Duodenal mucosa (tissue), 2 donors: ENCODE results near the gene EMC8.

Experiments
- H3K27ac ChIP-seq: one replicate; pipeline ENCODE4 v1.7.0; 2013; ENCODE audit warnings: low read depth, low read length
- H3K27me3 ChIP-seq, 2 donors: one replicate each; pipeline ENCODE4 v1.7.0; 2013; ENCODE audit warnings: low read length in 2 of 2, control low read depth in 1 of 2; ENCODE audit not compliant: insufficient read depth in 2 of 2, control insufficient read depth in 1 of 2
- H3K36me3 ChIP-seq, 2 donors: one replicate each; pipeline ENCODE4 v1.7.0; 2013; ENCODE audit warnings: low read length in 2 of 2, control low read depth in 1 of 2; ENCODE audit not compliant: insufficient read depth in 2 of 2, control insufficient read depth in 1 of 2
- H3K4me1 ChIP-seq, 2 donors: one replicate each; pipeline ENCODE4 v1.7.0; 2013; ENCODE audit warnings: low read length in 2 of 2, control low read depth in 1 of 2; ENCODE audit not compliant: insufficient read depth in 2 of 2, control insufficient read depth in 1 of 2
- H3K4me3 ChIP-seq, 2 donors: one replicate each; pipeline ENCODE4 v1.7.0; 2013; ENCODE audit warnings: low read length in 2 of 2, low read depth in 1 of 2
- H3K9ac ChIP-seq, 2 donors: one replicate each; pipeline ENCODE4 v1.7.0; 2013; ENCODE audit warnings: low read length in 2 of 2, low read depth in 1 of 2
- H3K9me3 ChIP-seq, 2 donors: one replicate each; pipeline ENCODE4 v1.7.0; 2013; ENCODE audit warnings: low read length in 2 of 2, control low read depth in 1 of 2; ENCODE audit not compliant: control insufficient read depth in 1 of 2

EMC8 gene

GRCh38 chr16:85752511-85753420 lies 46.6 kb downstream of the EMC8 start:
- no peak overlapping the region for H3K4me3 ChIP-seq
- no peak overlapping the region for H3K27ac ChIP-seq
- peaks cover 26 to 34% of the 10 kb centered on the region in 2 donors for H3K27me3 ChIP-seq
- H3K36me3 ChIP-seq, result no peaks in the 10 kb centered on the region
- peaks cover 27 to 42% of the 10 kb centered on the region in 2 donors for H3K4me1 ChIP-seq
- H3K9me3 ChIP-seq, result no peaks in the 10 kb centered on the region
- no peak overlapping the region for H3K9ac ChIP-seq

DNA sequence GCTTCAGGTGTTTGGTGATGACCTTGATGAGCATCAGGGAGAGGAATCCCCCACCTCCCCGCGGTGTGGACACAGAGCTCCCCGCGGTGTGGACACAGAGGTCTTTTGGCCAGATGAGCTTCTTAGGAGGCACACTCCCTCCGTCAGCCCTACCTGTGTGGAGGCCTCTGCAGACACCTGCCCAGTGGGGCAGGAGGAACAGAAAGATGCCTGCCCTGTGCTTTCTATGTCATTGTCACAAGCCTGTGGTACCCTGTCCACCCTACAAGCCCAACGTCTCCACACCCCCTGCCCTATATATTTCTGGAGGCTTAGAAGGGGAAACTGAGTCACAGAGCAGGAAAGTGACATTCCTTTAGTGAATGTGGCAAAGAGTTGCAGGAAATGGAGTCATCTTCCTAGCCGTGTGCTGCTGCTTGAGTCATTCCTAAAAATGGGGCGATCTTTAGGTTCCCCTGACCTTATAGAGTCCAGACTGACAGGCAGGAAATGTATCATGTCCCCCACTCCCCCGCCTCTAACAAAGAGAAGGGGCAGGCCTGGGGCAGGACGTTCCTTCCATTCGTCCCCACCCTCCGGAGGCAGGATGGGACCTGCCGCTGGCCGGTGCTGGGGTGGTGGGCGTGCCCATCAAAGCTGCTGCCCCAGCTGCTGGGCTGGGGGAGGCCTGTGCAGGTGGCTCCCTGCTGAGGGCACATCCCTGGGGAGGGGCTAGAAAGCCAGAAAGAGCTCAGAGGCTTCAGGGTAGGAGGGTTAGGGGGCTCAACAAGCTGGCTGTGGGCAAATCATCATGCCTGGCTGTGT lies 47.4 kb downstream of the EMC8 start:
- Histone ChIP-seq H3K4me1 (peaks cover 27 to 42% of the 10 kb centered on the region in 2 donors), H3K27ac (no peak overlapping the region), H3K27me3 (peaks cover 26 to 34% of the 10 kb centered on the region in 2 donors), H3K9ac (no peak overlapping the region), H3K36me3 (no peaks in the 10 kb centered on the region), H3K9me3 (no peaks in the 10 kb centered on the region), H3K4me3 (no peak overlapping the region)

DNA sequence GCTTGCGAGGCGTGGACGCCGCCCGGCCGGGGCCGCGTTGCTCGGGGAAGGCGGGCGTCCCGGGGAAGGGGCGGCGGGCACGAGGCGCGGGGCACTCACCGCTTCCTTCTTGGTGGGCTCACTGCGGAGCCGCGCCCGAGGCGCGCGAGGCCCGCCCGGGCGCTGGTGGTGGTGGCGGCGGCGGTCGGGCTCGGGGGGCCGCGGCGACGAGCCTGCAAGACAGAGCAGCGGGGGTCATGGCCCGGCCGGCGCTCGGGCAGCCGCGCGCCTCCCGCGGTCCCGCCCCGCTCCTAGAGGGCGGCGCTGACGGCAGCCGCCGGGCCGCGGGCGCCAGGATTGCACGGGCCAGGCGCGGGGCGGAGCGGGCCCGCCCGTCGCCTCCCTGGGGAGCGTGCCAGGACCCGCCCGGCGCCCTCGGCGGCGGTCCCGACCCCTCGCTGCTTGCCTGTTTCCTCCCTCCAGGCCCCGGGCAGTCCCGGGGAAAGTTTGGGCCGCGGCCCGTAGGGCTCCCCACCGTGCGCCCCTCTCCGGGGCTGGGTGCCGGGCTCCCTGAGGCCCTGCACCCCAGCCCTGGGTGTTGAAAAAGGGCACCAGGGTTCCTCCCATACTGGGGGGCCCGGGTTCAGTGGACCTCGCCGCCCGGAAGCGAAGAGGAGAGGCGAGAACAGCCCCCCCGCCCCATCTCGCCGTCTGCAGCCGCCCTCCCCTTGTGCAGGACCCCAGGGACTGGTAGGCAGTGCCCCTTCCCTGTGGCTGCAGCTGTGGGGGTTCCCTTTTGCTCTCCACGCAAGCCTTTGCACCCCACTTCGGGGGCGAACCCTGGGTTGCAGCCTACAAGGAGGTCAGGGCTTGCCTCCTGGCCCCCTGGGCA lies 48.3 kb downstream of the EMC8 start, which contains the start of gene C16orf74:
Gene C16orf74, minus strand, starts transcription at position 270 of the 871 bp plus-strand sequence. CDS start 15,879 bp downstream, outside the sequence.
- H3K9ac ChIP-seq, result peak within 1 kb of the TSS in 1 of 2 donors; percentile 18

DNA sequence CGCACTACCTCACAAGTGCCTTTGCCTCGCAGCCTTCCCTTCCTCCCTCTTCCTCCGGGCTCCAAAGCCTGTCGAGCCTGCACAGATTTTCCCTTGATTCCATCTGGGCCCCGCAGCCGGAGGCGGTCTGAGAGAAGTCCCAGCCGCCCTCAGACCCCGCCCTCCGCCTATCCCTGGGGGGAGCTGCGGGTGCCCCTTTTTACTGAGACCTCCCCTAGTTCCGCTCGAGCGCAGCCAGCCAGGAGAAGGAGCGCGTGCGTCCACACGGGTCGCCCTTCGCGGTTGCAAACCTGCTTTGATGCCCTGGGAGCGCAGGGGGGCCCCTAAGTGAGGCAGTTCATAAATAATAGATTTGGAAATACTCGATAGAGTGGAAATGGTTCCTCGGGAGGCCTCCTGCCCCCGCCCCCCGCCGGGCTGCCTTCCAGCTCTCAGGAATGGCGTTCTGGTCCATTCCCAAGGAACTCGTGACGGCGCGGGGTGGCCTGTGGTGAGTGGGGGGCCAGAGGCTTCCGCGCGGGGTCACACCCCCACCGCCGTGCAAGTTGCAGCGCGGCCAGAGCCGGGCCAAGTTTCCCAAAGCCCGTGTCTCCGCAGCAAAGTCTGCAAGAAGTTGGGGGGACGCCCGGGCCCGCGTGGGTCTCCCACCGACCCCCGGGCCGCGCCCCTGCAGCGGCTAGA lies 49.1 kb downstream of the EMC8 start:
- Histone ChIP-seq H3K27ac (no peak overlapping the region), H3K36me3 (no peaks in the 10 kb centered on the region), H3K4me1 (peaks cover 27 to 45% of the 10 kb centered on the region in 2 donors), H3K9ac (peak overlapping the region in 1 of 2 donors; percentile 18), H3K27me3 (peaks cover 26 to 34% of the 10 kb centered on the region in 2 donors), H3K9me3 (no peaks in the 10 kb centered on the region), H3K4me3 (peak overlapping the region; percentile 50 to 55)

More for the DNA sequence above, 48.3 kb downstream of the EMC8 start, which contains the start of gene C16orf74:
- no peaks in the 10 kb centered on the region for H3K9me3 ChIP-seq
- peak within 1 kb of the TSS; percentile 50 to 55 for H3K4me3 ChIP-seq
- no peak within 1 kb of the TSS for H3K27ac ChIP-seq
- H3K27me3 ChIP-seq, result peaks cover 26 to 34% of the 10 kb centered on the region in 2 donors
- H3K4me1 ChIP-seq, result peaks cover 27 to 45% of the 10 kb centered on the region in 2 donors
- H3K36me3 ChIP-seq, result no peaks in the 10 kb centered on the region

DNA sequence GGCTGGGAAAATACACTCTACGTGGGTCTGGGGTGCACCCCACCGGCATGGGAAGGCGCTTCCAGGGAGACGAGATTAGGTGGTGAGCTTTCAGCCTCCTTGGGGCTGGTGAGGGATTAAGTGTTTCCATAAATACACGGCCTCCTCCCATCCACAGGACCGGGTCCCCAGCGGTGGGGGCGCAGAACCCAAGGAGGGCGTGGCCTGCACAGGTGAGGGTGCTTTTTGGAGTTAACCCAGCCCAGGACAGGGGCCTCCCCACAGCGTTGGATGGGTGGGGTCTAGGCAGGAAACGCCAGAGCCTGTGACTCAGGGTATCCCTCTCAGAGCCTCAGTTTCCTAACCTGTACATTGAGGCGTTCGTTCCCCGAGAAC lies 49.6 kb downstream of the EMC8 start:
- H3K4me1 ChIP-seq, result peaks cover 26 to 43% of the 10 kb centered on the region in 2 donors
- peak overlapping the region; percentile 50 to 55 for H3K4me3 ChIP-seq
- H3K27me3 ChIP-seq, result peaks cover 26 to 34% of the 10 kb centered on the region in 2 donors
- H3K9ac ChIP-seq, result no peak overlapping the region
- H3K27ac ChIP-seq, result no peak overlapping the region
- H3K36me3 ChIP-seq, result no peaks in the 10 kb centered on the region
- H3K9me3 ChIP-seq, result no peaks in the 10 kb centered on the region

DNA sequence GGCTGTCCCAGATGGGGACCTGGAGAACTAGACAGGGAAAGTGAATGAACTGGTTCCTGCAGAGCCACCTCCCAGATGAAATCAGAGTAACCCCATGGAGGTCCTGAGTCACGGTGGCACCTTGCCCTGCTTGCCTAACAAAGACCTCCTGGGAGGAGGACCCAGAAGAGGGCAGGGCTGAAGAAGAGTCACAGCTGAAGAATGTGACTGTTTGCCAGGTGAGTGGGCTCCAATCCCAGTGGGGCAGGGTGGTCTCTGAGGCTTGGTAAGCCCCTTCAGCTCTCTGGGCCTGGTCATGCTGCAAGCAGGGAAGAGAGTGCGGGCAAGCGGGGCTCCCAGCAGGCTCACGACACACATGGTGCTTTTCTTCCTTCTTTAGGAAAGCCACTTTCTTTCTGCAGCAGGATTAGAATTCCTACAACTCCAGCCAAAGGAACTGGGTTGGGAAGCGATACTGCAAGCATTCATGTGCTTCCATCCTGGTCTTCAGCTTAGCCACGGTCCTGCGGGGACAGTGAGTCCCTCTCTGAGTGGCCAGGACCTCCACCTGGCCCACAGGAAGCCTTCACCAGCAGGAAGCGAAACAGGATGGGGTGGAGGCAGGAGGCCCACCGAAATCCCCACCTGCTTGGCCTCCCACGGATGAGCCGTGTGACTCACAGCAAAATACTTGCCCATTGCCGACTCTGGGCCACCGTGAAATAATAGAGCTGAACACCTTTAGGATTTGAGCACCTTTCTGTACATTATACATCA lies 52.7 kb downstream of the EMC8 start:
- peaks cover under 1 to 16% of the 10 kb centered on the region in 2 donors for H3K4me1 ChIP-seq

DNA sequence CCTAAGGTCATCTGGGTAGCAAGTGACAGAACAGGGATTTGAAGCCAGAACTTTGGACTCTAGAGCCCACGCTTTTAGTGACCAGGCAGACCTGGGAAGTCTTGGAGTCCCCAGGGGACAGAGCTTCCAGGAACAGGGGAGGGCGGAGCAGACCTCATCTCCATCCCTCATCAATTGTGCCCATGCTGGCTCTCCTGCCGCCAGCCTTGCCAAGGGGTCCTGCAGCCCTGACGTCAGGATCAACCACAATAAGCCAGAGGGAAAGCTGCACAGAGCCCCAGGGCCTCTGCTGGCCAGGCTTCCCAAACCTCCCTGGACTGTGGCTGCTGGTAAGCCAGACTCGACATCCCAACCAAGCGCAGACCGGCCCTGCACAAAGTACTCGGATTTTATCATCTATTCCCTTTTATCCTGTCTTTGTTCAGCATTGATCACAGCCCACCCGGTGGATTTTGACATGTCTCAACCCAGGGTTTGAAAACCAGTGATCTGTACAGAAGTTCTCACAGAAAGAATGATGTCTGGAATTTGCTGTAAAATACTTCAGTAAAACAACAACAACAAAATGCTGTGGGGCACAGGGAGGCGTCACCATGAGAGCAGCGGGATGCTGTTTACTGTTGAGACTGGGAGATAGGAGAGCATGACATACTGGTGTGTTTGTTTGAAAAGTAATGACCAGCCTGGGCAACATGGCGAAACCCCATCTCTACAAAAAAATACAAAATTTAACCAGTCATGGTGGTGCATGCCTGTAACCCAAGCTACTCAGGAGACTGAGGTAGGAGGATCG lies 60.2 kb downstream of the EMC8 start:
- H3K27me3 ChIP-seq, result no peaks in the 10 kb centered on the region
- H3K27ac ChIP-seq, result no peak overlapping the region
- H3K36me3 ChIP-seq, result no peaks in the 10 kb centered on the region
- peaks cover 3 to 14% of the 10 kb centered on the region in 2 donors for H3K4me1 ChIP-seq
- no peaks in the 10 kb centered on the region for H3K9me3 ChIP-seq
- H3K4me3 ChIP-seq, result no peak overlapping the region
- H3K9ac ChIP-seq, result no peak overlapping the region

More for the DNA sequence above, 52.7 kb downstream of the EMC8 start:
- no peak overlapping the region for H3K4me3 ChIP-seq
- H3K9me3 ChIP-seq, result no peaks in the 10 kb centered on the region
- H3K27ac ChIP-seq, result no peak overlapping the region
- H3K9ac ChIP-seq, result no peak overlapping the region
- H3K36me3 ChIP-seq, result no peaks in the 10 kb centered on the region
- H3K27me3 ChIP-seq, result peaks cover 14 to 15% of the 10 kb centered on the region in 2 donors

DNA sequence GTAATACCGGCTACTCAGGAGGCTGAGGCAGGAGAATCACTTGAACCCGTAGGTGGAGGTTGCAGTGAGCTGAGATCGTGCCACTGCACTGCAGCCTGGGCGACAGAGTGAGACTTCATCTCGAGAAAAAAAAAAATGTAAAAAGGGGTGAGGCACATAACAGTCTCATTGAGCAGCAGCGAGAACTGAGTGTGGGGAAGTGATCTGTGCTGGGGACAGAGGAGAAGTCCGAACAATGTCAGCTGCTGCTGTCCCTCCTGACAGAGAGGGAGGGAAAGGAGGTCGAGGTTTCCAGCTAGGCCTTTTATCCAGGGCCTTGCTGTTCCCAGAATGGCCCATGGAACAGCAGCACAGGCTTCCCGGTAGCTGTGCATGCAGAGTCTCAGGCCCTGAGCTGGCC lies 62.4 kb downstream of the EMC8 start:
- no peak overlapping the region for H3K9ac ChIP-seq

More for the DNA sequence above, 62.4 kb downstream of the EMC8 start:
- Histone ChIP-seq H3K9me3 (no peaks in the 10 kb centered on the region), H3K36me3 (no peaks in the 10 kb centered on the region), H3K4me3 (no peak overlapping the region), H3K4me1 (peaks cover 3 to 14% of the 10 kb centered on the region in 2 donors), H3K27me3 (no peaks in the 10 kb centered on the region), H3K27ac (no peak overlapping the region)
